GM12875 (cell line): ENCODE data around the gene NWD2.

Experiments used
- H3K4me3 ChIP-seq: one replicate; pipeline ENCODE4 v1.5.1; 2011; ENCODE audit warnings: low read depth, low read length, control low read depth
- TF ChIP-seq, protein P1 (sequence below): IDR thresholded peaks from 2 replicates; pipeline ENCODE4 v1.5.1; 2011; ENCODE audit warnings: low read depth, mild to moderate bottlenecking, control low read depth, inconsistent platforms, low read length, moderate library complexity, borderline replicate concordance; ENCODE audit not compliant: insufficient read depth

The NWD2 gene

GRCh38 chr4:37424753-37425152, 180.2 kb downstream of the NWD2 start:
- TF ChIP-seq, protein P1, sequence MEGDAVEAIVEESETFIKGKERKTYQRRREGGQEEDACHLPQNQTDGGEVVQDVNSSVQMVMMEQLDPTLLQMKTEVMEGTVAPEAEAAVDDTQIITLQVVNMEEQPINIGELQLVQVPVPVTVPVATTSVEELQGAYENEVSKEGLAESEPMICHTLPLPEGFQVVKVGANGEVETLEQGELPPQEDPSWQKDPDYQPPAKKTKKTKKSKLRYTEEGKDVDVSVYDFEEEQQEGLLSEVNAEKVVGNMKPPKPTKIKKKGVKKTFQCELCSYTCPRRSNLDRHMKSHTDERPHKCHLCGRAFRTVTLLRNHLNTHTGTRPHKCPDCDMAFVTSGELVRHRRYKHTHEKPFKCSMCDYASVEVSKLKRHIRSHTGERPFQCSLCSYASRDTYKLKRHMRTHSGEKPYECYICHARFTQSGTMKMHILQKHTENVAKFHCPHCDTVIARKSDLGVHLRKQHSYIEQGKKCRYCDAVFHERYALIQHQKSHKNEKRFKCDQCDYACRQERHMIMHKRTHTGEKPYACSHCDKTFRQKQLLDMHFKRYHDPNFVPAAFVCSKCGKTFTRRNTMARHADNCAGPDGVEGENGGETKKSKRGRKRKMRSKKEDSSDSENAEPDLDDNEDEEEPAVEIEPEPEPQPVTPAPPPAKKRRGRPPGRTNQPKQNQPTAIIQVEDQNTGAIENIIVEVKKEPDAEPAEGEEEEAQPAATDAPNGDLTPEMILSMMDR = no peak
- no peak overlapping the region for H3K4me3 ChIP-seq

GRCh38 chr4:37425857-37426256, 181.3 kb downstream of the NWD2 start:
- no peak overlapping the region for H3K4me3 ChIP-seq
- TF ChIP-seq, protein P1 = no peak

DNA sequence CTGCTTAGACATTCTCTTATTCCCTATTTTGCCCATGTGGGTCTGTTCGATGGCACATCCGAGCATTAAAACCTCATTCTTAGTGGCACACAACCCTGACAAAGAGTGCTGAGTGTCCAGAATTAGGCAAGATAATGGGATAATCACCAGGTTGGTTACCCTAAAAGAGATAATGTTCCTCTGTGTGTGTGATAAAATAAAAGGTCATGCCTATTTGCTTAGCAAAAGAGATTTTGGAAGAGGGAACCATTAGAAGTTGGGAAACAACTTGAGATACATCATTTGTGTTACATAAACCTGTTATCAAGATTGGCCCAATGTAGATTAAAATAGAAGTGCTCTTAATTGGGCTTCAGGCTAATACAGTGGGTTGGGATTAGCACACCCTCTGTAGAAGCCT, 182.7 kb downstream of the NWD2 start:
- H3K4me3 ChIP-seq = no peak overlapping the region
- TF ChIP-seq, protein P1 = no peak

GRCh38 chr4:37429906-37430305, 185.4 kb downstream of the NWD2 start:
- TF ChIP-seq, protein P1 = no peak
- no peak overlapping the region for H3K4me3 ChIP-seq

GRCh38 chr4:37430718-37431416, 186.3 kb downstream of the NWD2 start:
- no peak overlapping the region for H3K4me3 ChIP-seq
- TF ChIP-seq, protein P1 = no peak

DNA sequence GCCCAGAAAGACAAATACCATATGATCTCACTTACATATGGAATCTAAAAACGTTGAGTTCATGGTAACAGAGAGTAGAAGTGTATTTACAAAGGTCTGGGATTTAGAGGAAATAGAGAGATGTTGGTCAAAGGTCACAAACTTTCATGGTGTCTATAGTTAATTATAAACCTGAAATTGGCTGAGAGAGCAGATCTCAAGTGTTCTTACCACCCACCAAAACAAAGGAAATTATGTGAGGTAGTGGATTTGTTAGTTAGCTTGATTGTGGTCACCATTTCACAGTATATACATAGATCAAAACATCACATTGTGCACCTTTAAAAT, 186.8 kb downstream of the NWD2 start:
- no peak overlapping the region for H3K4me3 ChIP-seq
- TF ChIP-seq, protein P1 = no peak

GRCh38 chr4:37434469-37434868, 189.9 kb downstream of the NWD2 start:
- TF ChIP-seq, protein P1 = no peak
- H3K4me3 ChIP-seq = no peak overlapping the region
